GM10248 (cell line): Measurements from ENCODE around the gene COLQ.
"Not testable (repeated sequence)": the region's sequence is repeated elsewhere in the genome, so short reads cannot be mapped to it uniquely, and the experiment has no call there.

Experiments
- CTCF ChIA-PET: fragments of 300-600 bp; sonication (Branson Sonifier 250); formaldehyde crosslinking; extraction: SDS; loops from one replicate; lab custom pipeline; 2021; ENCODE audit warnings: antibody characterized with exemption; lab: Yijun Ruan, JAX
- POLR2A ChIA-PET: fragments of 350-650 bp; sonication (Branson Sonifier 250); formaldehyde crosslinking; extraction: SDS; loops from one replicate; lab custom pipeline; 2020; ENCODE audit warnings: antibody characterized with exemption; lab: Yijun Ruan, JAX
- DNase-seq: peaks from one replicate; pipeline ENCODE4 v3.0.0; 2012; ENCODE audit errors: extremely low spot score
- CTCF ChIP-seq: IDR thresholded peaks from 2 replicates; pipeline ENCODE4 v1.5.1; 2012; ENCODE audit warnings: mild to moderate bottlenecking, low read depth; ENCODE audit errors: extremely low read depth, missing control alignments, control extremely low read depth

The COLQ gene

GRCh38 chr3:15536856-15537255 lies 15.3 kb upstream of the COLQ start:
- no peak for DNase-seq
- no peak for TF ChIP-seq CTCF
- POLR2A ChIA-PET: no interaction called here
- CTCF ChIA-PET: no interaction called here

DNA sequence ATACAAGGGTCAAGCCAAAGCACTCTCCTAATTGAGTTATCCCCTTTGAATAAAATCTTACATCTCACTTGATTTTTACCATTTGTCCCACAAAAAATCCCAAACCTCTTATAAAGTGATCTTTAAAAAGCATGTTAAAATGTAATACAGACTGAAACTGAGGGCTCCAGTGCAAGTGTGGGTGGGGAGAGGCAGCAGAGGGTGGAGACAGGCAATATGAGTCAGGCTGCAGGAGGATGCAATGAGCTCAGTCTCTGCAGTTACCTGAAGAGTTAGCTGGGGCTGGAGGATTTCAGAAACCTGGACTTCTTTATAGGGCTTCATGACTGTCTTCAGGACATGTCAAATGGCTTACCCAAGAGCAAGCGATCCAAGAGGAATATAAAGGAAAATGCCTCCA lies 14.2 kb upstream of the COLQ start:
- peak; percentile 45 for DNase-seq
- POLR2A ChIA-PET: no interaction called here
- CTCF ChIA-PET: interaction anchor here (1.1 to 2.1 kb wide), 5 partner anchors 9 to 332 kb away, joined by 3 to 9 read pairs (median 5); partner anchors contain the start of gene COLQ
- no peak for TF ChIP-seq CTCF

- DNase-seq, POLR2A ChIA-PET: not testable (repeated sequence)
- CTCF ChIA-PET: interaction anchor here (1.0 to 1.8 kb wide), 2 partner anchors 18 to 26 kb away, joined by 3 read pairs; no protein-coding TSS in a partner anchor
Measured at GRCh38 chr3:15532614-15533013, 11.1 kb upstream of the COLQ start.

DNA sequence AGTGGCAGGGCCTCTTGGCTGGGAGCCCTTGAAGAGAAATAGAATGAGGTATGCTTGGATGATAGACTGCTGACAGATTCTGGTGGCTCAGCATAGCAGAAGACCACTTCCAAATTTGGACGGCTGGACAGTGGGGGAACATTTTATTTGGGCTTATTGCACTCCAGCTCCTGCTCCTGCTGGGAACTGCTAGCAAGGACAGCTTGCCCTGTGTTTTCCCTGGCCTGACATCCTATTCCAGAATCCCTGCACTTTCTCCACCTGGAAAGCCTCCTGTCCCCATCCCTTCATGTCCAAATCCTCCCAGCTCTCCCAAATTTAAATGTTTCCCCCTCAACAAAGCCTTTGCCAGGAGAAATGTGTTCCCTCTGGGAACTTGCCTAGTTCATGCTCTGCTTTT lies 9.8 kb upstream of the COLQ start:
- TF ChIP-seq CTCF: no peak
- POLR2A ChIA-PET: no interaction called here
- CTCF ChIA-PET: interaction anchor here (1.0 to 1.5 kb wide), 3 partner anchors 11 to 25 kb away, joined by 3 to 4 read pairs (median 3); no protein-coding TSS in a partner anchor
- no peak for DNase-seq

- POLR2A ChIA-PET: interaction anchor here (0.5 kb wide), 1 partner anchor 78 kb away, joined by 6 read pairs; no protein-coding TSS in a partner anchor
- CTCF ChIA-PET: interaction anchor here (0.7 to 4.4 kb wide), 4 partner anchors 9 to 19 kb away, joined by 3 to 23 read pairs (median 10); no protein-coding TSS in a partner anchor
- no peak for DNase-seq
- TF ChIP-seq CTCF: no peak
Measured at GRCh38 chr3:15528854-15529537, 7.5 kb upstream of the COLQ start.

DNA sequence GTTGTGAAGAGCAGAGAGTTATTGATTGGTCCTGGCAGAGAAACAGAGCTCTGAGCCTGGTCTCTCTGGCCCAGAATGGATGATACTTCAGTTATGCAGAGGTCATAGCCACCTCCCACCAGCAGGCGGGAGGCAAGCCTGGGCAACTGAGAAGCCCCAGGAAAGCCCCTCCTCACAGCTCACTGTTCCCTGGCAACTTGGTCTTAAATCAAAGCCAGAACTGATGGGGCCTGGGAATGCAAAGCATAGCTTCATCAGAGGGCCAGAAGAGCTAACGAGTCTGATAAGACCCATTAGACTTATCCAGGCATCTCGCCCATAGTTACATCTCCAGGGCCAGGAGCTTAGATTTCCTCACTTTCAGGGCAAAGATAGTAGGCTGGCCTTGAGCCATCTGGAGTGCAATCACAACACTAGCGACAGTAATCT lies 5.5 kb upstream of the COLQ start:
- POLR2A ChIA-PET: no interaction called here
- CTCF ChIA-PET: interaction anchor here (0.8 to 4.4 kb wide), 10 partner anchors 9 to 460 kb away, joined by 3 to 23 read pairs (median 4); no protein-coding TSS in a partner anchor
- DNase-seq: no peak
- peak; percentile 9 for TF ChIP-seq CTCF

DNA sequence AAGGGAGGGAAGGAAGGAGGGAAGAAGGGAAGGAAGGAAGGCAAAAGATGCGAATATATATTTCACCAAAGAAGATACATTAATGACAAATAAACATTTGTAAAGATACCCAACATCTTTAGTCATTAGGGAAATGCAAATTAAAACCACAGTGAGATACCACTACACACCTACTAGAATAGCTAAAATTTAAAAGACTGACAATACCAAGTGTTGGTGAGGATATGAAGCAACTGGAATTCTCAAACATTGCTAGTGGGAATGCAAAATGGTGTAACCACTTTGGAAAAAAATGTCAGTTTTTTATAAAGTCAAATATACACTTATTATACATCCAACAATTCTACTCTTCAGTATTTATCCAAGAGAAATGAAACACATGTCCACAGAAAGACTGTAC lies 4.3 kb upstream of the COLQ start:
- POLR2A ChIA-PET: no interaction called here
- DNase-seq: no peak
- TF ChIP-seq CTCF: no peak
- CTCF ChIA-PET: interaction anchor here (0.9 to 4.4 kb wide), 6 partner anchors 10 to 105 kb away, joined by 3 to 23 read pairs (median 4); no protein-coding TSS in a partner anchor
